T-helper 9 cell (primary cell): ENCODE data around the gene PLPP6.
"Not testable (repeated sequence)": the region's sequence is repeated elsewhere in the genome, so short reads cannot be mapped to it uniquely, and the experiment has no call there.

Experiments used
- DNase-seq: peaks from one replicate; pipeline ENCODE4 v3.0.0-alpha.2; 2020
- total RNA-seq, 2 donors: gene quantifications; one replicate each; lab custom pipeline; 2026; lab: John Stamatoyannopoulos, UW

Gene PLPP6
- total RNA-seq: 10.6 to 17.0 reads per million in 2 donors

GRCh38 chr9:4662108-4662988 lies at the start of gene PLPP6:
Gene PLPP6, plus strand, starts transcription at chr9:4662294. Its CDS starts 82 bp downstream, at chr9:4662376.
- peak; percentile 73 for DNase-seq

- no peak for DNase-seq
Measured at GRCh38 chr9:4614627-4615026, 47.5 kb upstream of the PLPP6 start.

- no peak for DNase-seq
Measured at GRCh38 chr9:4615251-4615650, 46.8 kb upstream of the PLPP6 start.

GRCh38 chr9:4615778-4616177 lies 46.3 kb upstream of the PLPP6 start:
- DNase-seq: no peak

GRCh38 chr9:4617752-4618151 lies 44.3 kb upstream of the PLPP6 start:
- DNase-seq: no peak

GRCh38 chr9:4618700-4619099 lies 43.4 kb upstream of the PLPP6 start:
- no peak for DNase-seq

- no peak for DNase-seq
Measured at GRCh38 chr9:4620057-4620765, 41.9 kb upstream of the PLPP6 start.

GRCh38 chr9:4620881-4621555 lies 41.1 kb upstream of the PLPP6 start:
- DNase-seq: no peak

- no peak for DNase-seq
Measured at GRCh38 chr9:4622016-4622415, 40.1 kb upstream of the PLPP6 start.

- no peak for DNase-seq
Measured at GRCh38 chr9:4630836-4631235, 31.3 kb upstream of the PLPP6 start.

- DNase-seq: no peak
Measured at GRCh38 chr9:4638968-4639367, 23.1 kb upstream of the PLPP6 start.

- DNase-seq: no peak
Measured at GRCh38 chr9:4639420-4639819, 22.7 kb upstream of the PLPP6 start.

- peak; percentile 35 for DNase-seq
Measured at GRCh38 chr9:4640027-4640426, 22.1 kb upstream of the PLPP6 start.

- DNase-seq: no peak
Measured at GRCh38 chr9:4642351-4642750, 19.7 kb upstream of the PLPP6 start.

GRCh38 chr9:4654084-4654483 lies 8.0 kb upstream of the PLPP6 start:
- DNase-seq: no peak

- DNase-seq: no peak
Measured at GRCh38 chr9:4654538-4654937, 7.6 kb upstream of the PLPP6 start.

- not testable (repeated sequence) for DNase-seq
Measured at GRCh38 chr9:4656196-4656595, 5.9 kb upstream of the PLPP6 start.

- DNase-seq: no peak
Measured at GRCh38 chr9:4656621-4657020, 5.5 kb upstream of the PLPP6 start.

GRCh38 chr9:4657426-4658159 lies 4.5 kb upstream of the PLPP6 start:
- no peak for DNase-seq

- not testable (repeated sequence) for DNase-seq
Measured at GRCh38 chr9:4660665-4661064, 1.4 kb upstream of the PLPP6 start.

GRCh38 chr9:4661165-4661564 lies 929 bp upstream of the PLPP6 start:
- DNase-seq: no peak

GRCh38 chr9:4661611-4662010 lies 483 bp upstream of the PLPP6 start:
- DNase-seq: no peak
